GM21717 (cell line): ENCODE results near the gene ZBTB38.

Source experiments
- ATAC-seq: cut with Tn5 transposase; IDR thresholded peaks from one replicate; pipeline ENCODE4 v1.9.1; 2021; ENCODE audit warnings: mild to moderate bottlenecking, moderate library complexity; ENCODE audit not compliant: unreplicated experiment

Gene ZBTB38

GRCh38 chr3:141368062-141368924 is at the start of gene ZBTB38:
Gene ZBTB38 (plus strand): TSS chr3:141368504. CDS start chr3:141442389, 73,885 bp downstream.
- ATAC-seq, result no peak

GRCh38 chr3:141320399-141321108 is 47.8 kb upstream of the ZBTB38 start:
- no peak for ATAC-seq

- ATAC-seq, result no peak
Observed at GRCh38 chr3:141321109-141321497, 47.2 kb upstream of the ZBTB38 start.

GRCh38 chr3:141323936-141324704 is 44.2 kb upstream of the ZBTB38 start:
- no peak for ATAC-seq

GRCh38 chr3:141326123-141326522 is 42.2 kb upstream of the ZBTB38 start:
- ATAC-seq, result no peak

GRCh38 chr3:141326626-141327025 is 41.7 kb upstream of the ZBTB38 start:
- no peak for ATAC-seq

- peak; percentile 62 for ATAC-seq
Observed at GRCh38 chr3:141328286-141329166, 39.8 kb upstream of the ZBTB38 start.

GRCh38 chr3:141330235-141330634 is 38.1 kb upstream of the ZBTB38 start:
- no peak for ATAC-seq

- no peak for ATAC-seq
Observed at GRCh38 chr3:141330718-141331376, 37.5 kb upstream of the ZBTB38 start.

- ATAC-seq, result no peak
Observed at GRCh38 chr3:141331377-141332318, 36.7 kb upstream of the ZBTB38 start.

GRCh38 chr3:141332416-141332815 is 35.9 kb upstream of the ZBTB38 start:
- ATAC-seq, result no peak

- ATAC-seq, result no peak
Observed at GRCh38 chr3:141333836-141334626, 34.3 kb upstream of the ZBTB38 start.

- no peak for ATAC-seq
Observed at GRCh38 chr3:141334627-141335250, 33.6 kb upstream of the ZBTB38 start.

GRCh38 chr3:141335531-141336061 is 32.7 kb upstream of the ZBTB38 start:
- ATAC-seq, result no peak

- ATAC-seq, result peak; percentile 86
Observed at GRCh38 chr3:141336672-141337522, 31.4 kb upstream of the ZBTB38 start.

- ATAC-seq, result no peak
Observed at GRCh38 chr3:141337523-141337854, 30.8 kb upstream of the ZBTB38 start.
